Type B pancreatic cell (in vitro differentiated cells): ENCODE results near the gene HDAC11. TPM values are rescaled to one million over a fixed set of nuclear protein-coding genes. Genes with fewer than 3 reads are reported as not detected.

Experiments used
- DNase-seq: peaks from one replicate; pipeline ENCODE4 v3.0.0; 2021; ENCODE audit warnings: mixed read lengths; ENCODE audit not compliant: unreplicated experiment; ENCODE audit errors: extremely low spot score
- H3K27ac Mint-ChIP-seq: 2 replicates; pipeline ENCODE4 v1.8.0; 2021; ENCODE audit warnings: mild to moderate bottlenecking, mixed read lengths
- H3K27me3 Mint-ChIP-seq: 2 replicates; pipeline ENCODE4 v1.8.0; 2021; ENCODE audit warnings: mixed read lengths
- H3K36me3 Mint-ChIP-seq: 2 replicates; pipeline ENCODE4 v1.8.0; 2021; ENCODE audit warnings: mixed read lengths
- H3K4me1 Mint-ChIP-seq: one replicate; pipeline ENCODE4 v1.8.0; 2021; ENCODE audit warnings: mixed read lengths; ENCODE audit not compliant: unreplicated experiment
- H3K4me3 Mint-ChIP-seq: 2 replicates; pipeline ENCODE4 v1.8.0; 2021; ENCODE audit warnings: mild to moderate bottlenecking, mixed read lengths
- H3K9me3 Mint-ChIP-seq: 2 replicates; pipeline ENCODE4 v1.8.0; 2021; ENCODE audit warnings: mixed read lengths
- CTCF ChIP-seq: fragments of 200-600 bp; sonication (generic); conservative IDR thresholded peaks from 2 replicates; pipeline ENCODE4 v1.5.0; 2021; ENCODE audit warnings: antibody characterized with exemption, mild to moderate bottlenecking
- total RNA-seq: library from RNA; stranded (reverse); gene quantifications from 2 replicates; pipeline ENCODE4 v1.2.1, GENCODE V29; 2021; ENCODE audit warnings: low replicate concordance

The HDAC11 gene
- total RNA-seq, 1 donor from 2014 or later: 21.9 TPM

- TF ChIP-seq CTCF: no peak
- Mint-ChIP-seq H3K9me3 (no peaks in the 10 kb centered on the region), H3K4me3 (no peak overlapping the region), H3K27me3 (no peaks in the 10 kb centered on the region), H3K4me1 (peaks cover 18% of the 10 kb centered on the region), H3K27ac (peak overlapping the region; percentile 40), H3K36me3 (no peaks in the 10 kb centered on the region)
- DNase-seq: no peak
Measured at GRCh38 chr3:13506680-13507079, 26.6 kb downstream of the HDAC11 start.

DNA sequence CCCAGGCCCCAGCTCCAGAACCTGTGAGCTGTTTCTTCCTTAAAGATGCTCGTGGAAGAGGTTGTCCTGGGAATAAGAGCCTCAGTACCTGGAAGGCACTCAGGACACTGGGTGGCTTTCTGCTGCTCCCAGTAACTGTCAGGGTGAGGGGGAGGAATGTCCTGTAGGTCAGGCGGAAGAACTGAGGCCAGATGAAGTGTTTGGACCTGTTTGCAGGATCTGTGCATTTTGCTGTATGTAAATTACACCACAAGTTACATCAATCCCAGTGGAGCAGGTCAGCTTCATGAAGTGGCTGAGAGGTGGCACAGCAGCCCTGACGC is 27.1 kb downstream of the HDAC11 start:
- Mint-ChIP-seq H3K27ac (peak overlapping the region; percentile 40), H3K4me3 (peak overlapping the region; percentile 49), H3K4me1 (peaks cover 24% of the 10 kb centered on the region), H3K27me3 (no peaks in the 10 kb centered on the region), H3K9me3 (no peaks in the 10 kb centered on the region), H3K36me3 (no peaks in the 10 kb centered on the region)
- DNase-seq: no peak
- no peak for TF ChIP-seq CTCF

- Mint-ChIP-seq H3K27ac (peak overlapping the region; percentile 40), H3K27me3 (no peaks in the 10 kb centered on the region), H3K36me3 (no peaks in the 10 kb centered on the region), H3K4me1 (peaks cover 24% of the 10 kb centered on the region), H3K4me3 (peak overlapping the region; percentile 49), H3K9me3 (no peaks in the 10 kb centered on the region)
- no peak for DNase-seq
- TF ChIP-seq CTCF: no peak
Measured at GRCh38 chr3:13507570-13508339, 27.6 kb downstream of the HDAC11 start.

- Mint-ChIP-seq H3K9me3 (no peaks in the 10 kb centered on the region), H3K27ac (no peak overlapping the region), H3K4me3 (no peak overlapping the region), H3K27me3 (no peaks in the 10 kb centered on the region), H3K36me3 (no peaks in the 10 kb centered on the region), H3K4me1 (peaks cover 27% of the 10 kb centered on the region)
- no peak for DNase-seq
- TF ChIP-seq CTCF: no peak
Measured at GRCh38 chr3:13508496-13508895, 28.4 kb downstream of the HDAC11 start.

- Mint-ChIP-seq H3K4me1 (peaks cover 32% of the 10 kb centered on the region), H3K9me3 (no peaks in the 10 kb centered on the region), H3K36me3 (no peaks in the 10 kb centered on the region), H3K27me3 (no peaks in the 10 kb centered on the region), H3K27ac (peak overlapping the region; percentile 50), H3K4me3 (no peak overlapping the region)
- no peak for DNase-seq
- no peak for TF ChIP-seq CTCF
Measured at GRCh38 chr3:13509059-13509815, 29.1 kb downstream of the HDAC11 start.
